ENCODE measurements around the gene NIN. TPM values are rescaled to one million over a fixed set of nuclear protein-coding genes. Genes with fewer than 3 reads are reported as not detected.

Gene NIN
- total RNA-seq, 2 experiments from 2014 or later, result 56.9 to 57.9 TPM

DNA sequence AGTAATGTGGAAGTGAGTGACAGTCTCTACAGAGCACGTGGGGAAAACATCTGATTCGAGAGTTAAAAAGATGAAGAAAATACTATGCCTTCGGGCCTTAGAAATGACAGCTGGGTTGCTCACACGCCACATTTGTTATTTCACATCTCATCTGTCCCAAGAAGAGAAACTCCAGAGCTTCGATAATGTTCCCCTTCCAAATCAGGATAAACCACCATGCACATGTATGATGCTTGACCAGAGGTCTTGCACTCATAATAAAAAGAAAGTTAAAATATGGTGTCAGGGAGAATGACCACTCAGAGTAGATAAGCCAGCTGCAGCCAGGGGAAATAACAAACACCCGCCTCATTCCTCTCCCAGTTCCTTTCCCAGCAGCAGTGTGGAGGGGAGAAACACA lies 34.6 kb downstream of the NIN start:
- no peak for DNase-seq
- no peaks in the 10 kb centered on the region for H3K9me3 Mint-ChIP-seq
- H3K36me3 Mint-ChIP-seq (ENCODE audit: low read depth), result peaks cover 15% of the 10 kb centered on the region
- H3K4me1 Mint-ChIP-seq (ENCODE audit: low read depth), result peaks cover 54% of the 10 kb centered on the region
- H3K27ac Mint-ChIP-seq, result no peak overlapping the region
- H3K27me3 Mint-ChIP-seq (ENCODE audit: low read depth), result no peaks in the 10 kb centered on the region
- intact Hi-C loops (cut with micrococcal nuclease), result no loop called here
- H3K4me3 Mint-ChIP-seq, result no peak overlapping the region
- CTCF ChIA-PET, result interaction anchor here (0.5 to 5.9 kb wide), 6 partner anchors 8 to 64 kb away, joined by 3 to 30 read pairs (median 3); no protein-coding TSS in a partner anchor

DNA sequence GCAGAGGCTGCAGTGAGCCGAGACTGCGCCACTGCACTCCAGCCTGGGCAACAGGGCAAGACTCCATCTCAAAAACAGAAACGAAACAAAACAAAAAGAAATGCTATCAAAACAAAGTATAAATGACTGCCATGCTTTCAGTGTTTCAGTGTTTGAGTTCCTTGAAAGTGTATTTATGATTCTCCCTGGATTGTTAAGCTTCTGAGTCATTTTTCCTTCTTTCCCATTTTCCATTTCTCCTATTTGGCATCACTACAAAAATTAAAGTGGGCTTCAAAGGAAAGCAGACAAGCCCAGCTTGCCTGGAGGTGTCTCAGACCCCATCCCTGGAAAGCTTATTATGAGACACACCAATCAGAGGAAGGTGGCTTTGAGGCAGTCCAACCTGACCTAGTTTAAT lies 35.1 kb downstream of the NIN start:
- H3K4me3 Mint-ChIP-seq, result no peak overlapping the region
- intact Hi-C loops (cut with micrococcal nuclease), result no loop called here
- H3K27ac Mint-ChIP-seq, result no peak overlapping the region
- H3K4me1 Mint-ChIP-seq (ENCODE audit: low read depth), result peaks cover 59% of the 10 kb centered on the region
- peaks cover 18% of the 10 kb centered on the region for H3K36me3 Mint-ChIP-seq (ENCODE audit: low read depth)
- CTCF ChIA-PET, result interaction anchor here (1.3 to 5.9 kb wide), 2 partner anchors 8 to 18 kb away, joined by 3 to 30 read pairs; no protein-coding TSS in a partner anchor
- no peaks in the 10 kb centered on the region for H3K9me3 Mint-ChIP-seq
- no peak for DNase-seq
- H3K27me3 Mint-ChIP-seq (ENCODE audit: low read depth), result no peaks in the 10 kb centered on the region

DNA sequence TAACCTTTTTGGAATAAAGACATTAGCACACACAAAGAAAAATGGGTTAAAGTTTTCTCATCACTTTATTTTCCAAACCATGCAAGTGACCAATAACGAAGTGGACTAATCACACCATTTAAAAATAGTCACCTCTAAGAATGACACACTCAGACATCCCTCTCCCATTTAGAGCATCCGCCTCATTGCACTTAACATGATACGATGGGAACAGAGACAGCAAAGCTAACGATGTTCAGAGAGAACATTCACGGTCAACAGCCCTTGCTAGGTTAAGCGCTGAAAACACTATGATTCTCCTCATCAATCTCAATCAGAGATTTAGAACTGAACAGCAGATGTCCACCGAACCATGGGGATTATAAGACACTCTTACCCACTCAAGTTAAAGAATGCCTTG lies 35.8 kb downstream of the NIN start:
- no peak overlapping the region for H3K27ac Mint-ChIP-seq

DNA sequence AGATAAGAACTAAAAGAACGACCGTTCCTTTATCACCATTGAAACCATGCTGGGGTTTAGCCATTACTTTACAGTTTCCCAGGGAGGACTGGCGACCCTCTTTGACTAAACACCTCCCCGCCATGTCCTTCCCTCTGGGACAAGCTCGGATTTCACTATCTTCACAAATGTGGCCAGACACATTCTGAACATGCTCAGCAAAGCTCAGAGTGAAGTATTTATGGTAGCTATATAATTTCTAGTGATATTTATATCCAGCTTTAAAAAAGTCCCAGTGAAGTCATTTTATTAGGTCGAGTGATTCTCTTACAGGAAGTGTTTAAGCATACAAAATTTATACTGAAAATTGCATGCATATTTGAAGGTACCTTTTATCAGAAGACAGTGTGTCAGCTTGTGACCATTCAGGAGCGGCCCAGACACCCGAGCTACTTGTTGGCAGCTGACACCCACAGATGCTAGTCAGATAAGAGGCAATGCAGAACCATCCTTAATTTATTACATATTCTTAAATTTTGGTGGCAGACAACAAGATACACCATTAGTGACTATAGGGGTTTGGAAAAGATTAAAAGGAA lies 36.8 kb downstream of the NIN start:
- Mint-ChIP-seq H3K27ac (no peak overlapping the region), H3K9me3 (no peaks in the 10 kb centered on the region), H3K4me3 (no peak overlapping the region), H3K27me3 (ENCODE audit: low read depth) (no peaks in the 10 kb centered on the region), H3K36me3 (ENCODE audit: low read depth) (peaks cover 28% of the 10 kb centered on the region), H3K4me1 (ENCODE audit: low read depth) (peaks cover 73% of the 10 kb centered on the region)
- CTCF ChIA-PET, result interaction anchor here (0.7 to 5.9 kb wide), 4 partner anchors 17 to 67 kb away, joined by 3 to 30 read pairs (median 6); no protein-coding TSS in a partner anchor
- DNase-seq, result no peak
- intact Hi-C loops (cut with micrococcal nuclease), result no loop called here

More for the DNA sequence above, 35.8 kb downstream of the NIN start:
- intact Hi-C loops (cut with micrococcal nuclease), result no loop called here
- CTCF ChIA-PET, result interaction anchor here (1.0 to 5.9 kb wide), 3 partner anchors 18 to 65 kb away, joined by 3 to 30 read pairs (median 3); no protein-coding TSS in a partner anchor
- no peak overlapping the region for H3K4me3 Mint-ChIP-seq
- H3K36me3 Mint-ChIP-seq (ENCODE audit: low read depth), result peaks cover 24% of the 10 kb centered on the region
- peaks cover 66% of the 10 kb centered on the region for H3K4me1 Mint-ChIP-seq (ENCODE audit: low read depth)
- DNase-seq, result no peak
- H3K27me3 Mint-ChIP-seq (ENCODE audit: low read depth), result no peaks in the 10 kb centered on the region
- no peaks in the 10 kb centered on the region for H3K9me3 Mint-ChIP-seq

DNA sequence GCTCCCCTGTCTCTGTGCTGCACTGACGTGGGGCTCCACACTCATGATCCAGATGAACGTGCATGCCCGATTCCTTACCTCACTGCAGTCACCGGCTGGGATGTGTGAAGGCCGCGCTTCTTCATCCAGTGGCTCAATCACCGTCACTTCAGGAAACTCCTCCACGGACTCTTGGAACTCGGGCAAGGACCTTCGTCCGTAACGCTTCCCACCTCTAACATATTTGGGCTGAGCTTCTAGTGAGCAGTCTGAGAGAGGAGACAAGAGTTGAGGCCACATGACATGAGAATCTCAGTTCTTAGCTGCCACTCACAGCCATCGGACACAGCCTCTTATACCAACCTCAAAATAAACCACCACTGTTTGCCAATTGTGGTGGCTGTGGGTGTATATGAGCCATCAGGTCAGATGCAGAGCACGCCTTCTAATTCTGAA lies 38.3 kb downstream of the NIN start:
- no peaks in the 10 kb centered on the region for H3K9me3 Mint-ChIP-seq
- H3K27me3 Mint-ChIP-seq (ENCODE audit: low read depth), result no peaks in the 10 kb centered on the region
- H3K27ac Mint-ChIP-seq, result peak overlapping the region; percentile 79
- DNase-seq, result no peak
- H3K4me1 Mint-ChIP-seq (ENCODE audit: low read depth), result peaks cover 77% of the 10 kb centered on the region
- peaks cover 30% of the 10 kb centered on the region for H3K36me3 Mint-ChIP-seq (ENCODE audit: low read depth)
- intact Hi-C loops (cut with micrococcal nuclease), result loop anchor here (1.0 kb wide), 1 partner anchor 21 kb away; no protein-coding TSS in a partner anchor
- peak overlapping the region; percentile 68 for H3K4me3 Mint-ChIP-seq
- CTCF ChIA-PET, result interaction anchor here (1.2 to 5.9 kb wide), 5 partner anchors 12 to 30 kb away, joined by 3 to 30 read pairs (median 3); no protein-coding TSS in a partner anchor

DNA sequence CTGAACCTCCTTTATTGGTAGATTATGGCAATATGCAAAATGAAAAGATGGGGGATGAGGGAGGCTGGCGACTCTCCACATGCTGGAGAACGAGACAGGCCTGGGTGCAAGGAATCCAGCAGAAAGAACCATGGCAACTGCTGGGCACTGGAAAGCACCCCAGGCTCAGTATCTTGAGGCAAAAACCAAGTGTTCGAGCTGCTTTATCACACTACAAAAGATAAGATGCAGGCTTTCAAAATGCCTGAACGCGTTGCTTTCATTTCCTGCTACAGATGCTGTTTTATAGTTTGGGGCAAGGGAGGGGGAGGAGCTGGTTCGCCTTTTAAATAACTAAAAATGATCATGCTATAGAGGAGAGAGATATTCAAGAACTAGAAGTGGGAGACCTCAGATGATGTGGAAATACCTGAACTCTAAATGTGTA lies 38.9 kb downstream of the NIN start:
- Mint-ChIP-seq H3K4me1 (ENCODE audit: low read depth) (peaks cover 77% of the 10 kb centered on the region), H3K9me3 (no peaks in the 10 kb centered on the region), H3K4me3 (peak overlapping the region; percentile 68), H3K27ac (peak overlapping the region; percentile 79), H3K36me3 (ENCODE audit: low read depth) (peaks cover 30% of the 10 kb centered on the region), H3K27me3 (ENCODE audit: low read depth) (no peaks in the 10 kb centered on the region)
- CTCF ChIA-PET, result interaction anchor here (1.0 to 5.9 kb wide), 5 partner anchors 11 to 68 kb away, joined by 3 to 30 read pairs (median 5); no protein-coding TSS in a partner anchor
- peak; percentile 47 for DNase-seq
- intact Hi-C loops (cut with micrococcal nuclease), result loop anchor here (1.0 kb wide), 1 partner anchor 21 kb away; no protein-coding TSS in a partner anchor

DNA sequence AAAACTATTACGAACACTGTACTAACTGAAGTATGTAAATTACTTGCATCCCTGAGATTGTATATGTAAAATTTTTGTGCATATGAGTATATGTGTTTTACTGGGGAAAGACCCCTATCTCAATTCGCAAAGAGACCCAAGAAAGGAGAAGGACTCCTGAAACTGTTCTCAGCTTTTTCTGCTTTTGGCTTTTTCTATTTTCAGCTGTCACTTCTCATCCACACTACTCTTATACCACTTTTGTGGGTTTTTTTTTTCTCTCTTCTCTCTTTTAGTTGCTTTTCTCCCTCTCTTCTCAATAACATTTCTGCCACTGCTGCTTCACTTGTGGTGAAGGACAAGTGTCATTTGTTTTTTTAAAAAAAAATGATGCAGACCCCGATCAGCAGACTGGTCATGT lies 39.8 kb downstream of the NIN start:
- Mint-ChIP-seq H3K9me3 (no peaks in the 10 kb centered on the region), H3K27me3 (ENCODE audit: low read depth) (no peaks in the 10 kb centered on the region), H3K36me3 (ENCODE audit: low read depth) (peaks cover 30% of the 10 kb centered on the region), H3K4me1 (ENCODE audit: low read depth) (peaks cover 81% of the 10 kb centered on the region), H3K4me3 (no peak overlapping the region), H3K27ac (peak overlapping the region; percentile 79)
- intact Hi-C loops (cut with micrococcal nuclease), result no loop called here
- DNase-seq, result no peak
- CTCF ChIA-PET, result interaction anchor here (0.6 to 5.9 kb wide), 4 partner anchors 14 to 79 kb away, joined by 3 to 30 read pairs (median 10); no protein-coding TSS in a partner anchor

DNA sequence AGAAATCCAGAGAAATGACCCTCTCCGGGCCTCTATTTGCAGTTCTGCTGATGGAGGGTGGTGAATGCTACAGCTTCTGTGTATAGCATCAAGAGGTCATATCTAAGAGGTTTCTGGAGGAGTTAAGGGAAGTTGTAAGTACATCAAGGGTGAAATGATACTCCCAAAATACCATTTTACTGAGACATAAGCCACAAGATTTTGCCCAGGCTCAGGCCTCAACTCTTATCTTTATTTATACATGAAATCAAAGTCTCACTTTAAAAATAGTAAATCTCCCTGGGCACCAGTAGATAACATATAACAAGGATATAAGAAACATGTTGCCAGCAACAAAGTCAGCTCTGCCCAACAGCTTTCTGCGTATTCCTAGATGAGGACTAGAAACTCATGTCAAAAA lies 40.4 kb downstream of the NIN start:
- Mint-ChIP-seq H3K36me3 (ENCODE audit: low read depth) (peaks cover 28% of the 10 kb centered on the region), H3K9me3 (no peaks in the 10 kb centered on the region), H3K27me3 (ENCODE audit: low read depth) (no peaks in the 10 kb centered on the region), H3K27ac (no peak overlapping the region), H3K4me1 (ENCODE audit: low read depth) (peaks cover 84% of the 10 kb centered on the region), H3K4me3 (no peak overlapping the region)
- CTCF ChIA-PET, result interaction anchor here (0.6 to 2.7 kb wide), 4 partner anchors 33 to 173 kb away, joined by 3 to 14 read pairs (median 4); no protein-coding TSS in a partner anchor
- intact Hi-C loops (cut with micrococcal nuclease), result no loop called here
- no peak for DNase-seq

DNA sequence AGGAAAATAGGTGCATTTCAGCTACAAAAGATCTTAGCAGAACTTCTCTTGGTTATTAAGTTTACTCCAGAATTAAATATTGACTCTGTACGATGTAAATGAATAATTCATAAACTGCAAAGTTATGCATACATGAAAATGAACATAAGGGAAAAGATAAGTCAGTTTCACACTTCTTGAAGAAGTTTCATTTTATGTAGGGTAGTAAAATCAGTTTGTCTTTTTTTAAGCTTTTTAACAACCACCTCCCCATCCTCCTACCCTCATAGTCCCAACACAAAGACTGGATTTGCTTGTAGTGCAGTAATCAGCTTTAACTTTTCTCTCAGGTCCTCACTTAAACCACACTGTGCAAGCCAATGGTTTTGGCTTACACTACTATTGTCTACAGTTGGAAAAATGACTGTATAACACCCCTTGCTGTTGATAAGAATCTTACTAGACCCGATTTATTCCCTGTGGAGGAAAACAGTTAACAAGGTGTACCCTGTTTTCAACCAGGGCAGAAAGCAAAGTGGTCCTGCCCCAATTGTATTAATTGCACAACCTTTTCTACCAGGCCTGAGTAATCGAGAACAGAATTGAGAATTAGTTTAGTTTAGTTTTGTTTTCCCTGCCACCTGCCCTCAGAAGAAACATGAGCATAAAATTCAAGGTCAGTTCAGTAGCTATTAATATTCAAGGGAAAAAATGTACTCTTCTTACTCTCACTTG lies 44.1 kb downstream of the NIN start:
- Mint-ChIP-seq H3K9me3 (no peaks in the 10 kb centered on the region), H3K27ac (peak overlapping the region; percentile 84), H3K4me3 (peak overlapping the region; percentile 30), H3K27me3 (ENCODE audit: low read depth) (no peaks in the 10 kb centered on the region), H3K4me1 (ENCODE audit: low read depth) (peaks cover 80% of the 10 kb centered on the region), H3K36me3 (ENCODE audit: low read depth) (peaks cover 28% of the 10 kb centered on the region)
- CTCF ChIA-PET, result interaction anchor here (0.7 to 4.0 kb wide), 12 partner anchors 10 to 79 kb away, joined by 3 to 42 read pairs (median 6); no protein-coding TSS in a partner anchor
- no peak for DNase-seq
- intact Hi-C loops (cut with micrococcal nuclease), result loop anchor here (1.0 to 5.0 kb wide), 12 partner anchors 25 to 1155 kb away; partner anchors contain the start of gene SOS2

DNA sequence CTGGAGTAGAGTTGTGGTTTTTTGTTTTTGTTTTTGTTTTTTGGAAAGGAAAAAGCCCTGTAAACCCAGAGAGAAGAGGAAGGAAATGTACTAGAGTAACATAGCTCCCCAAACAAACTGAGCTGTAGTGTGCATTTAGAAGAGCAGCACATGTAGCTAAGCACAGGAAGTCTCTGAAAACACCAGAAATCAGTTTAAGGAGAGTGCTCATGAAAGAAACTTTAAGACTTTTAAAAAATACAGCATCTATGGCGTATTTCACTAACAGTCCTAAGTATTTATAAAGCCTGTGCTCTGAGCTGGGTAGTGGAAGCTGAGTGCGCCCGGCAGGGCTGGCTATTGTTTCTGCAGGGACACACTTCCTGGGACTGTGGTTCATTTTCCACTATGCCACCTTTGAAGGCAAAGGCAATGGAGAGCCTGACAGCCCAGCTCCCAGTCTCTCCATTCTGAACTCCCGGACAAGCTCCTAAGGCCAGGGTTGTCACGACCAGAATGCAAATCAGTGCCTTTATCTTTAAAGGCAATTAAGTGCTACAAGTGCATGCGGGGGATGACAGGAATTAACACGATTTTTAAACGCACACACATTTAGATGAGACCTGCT lies 45.4 kb downstream of the NIN start:
- H3K27me3 Mint-ChIP-seq (ENCODE audit: low read depth), result no peaks in the 10 kb centered on the region
- DNase-seq, result no peak
- peaks cover 18% of the 10 kb centered on the region for H3K36me3 Mint-ChIP-seq (ENCODE audit: low read depth)
- peaks cover 66% of the 10 kb centered on the region for H3K4me1 Mint-ChIP-seq (ENCODE audit: low read depth)
- H3K27ac Mint-ChIP-seq, result no peak overlapping the region
- no peaks in the 10 kb centered on the region for H3K9me3 Mint-ChIP-seq
- H3K4me3 Mint-ChIP-seq, result no peak overlapping the region
- intact Hi-C loops (cut with micrococcal nuclease), result loop anchor here (1.0 to 5.0 kb wide), 9 partner anchors 23 to 1153 kb away; partner anchors contain the start of gene SOS2
- CTCF ChIA-PET, result interaction anchor here (0.6 to 4.0 kb wide), 12 partner anchors 9 to 396 kb away, joined by 3 to 42 read pairs (median 4); no protein-coding TSS in a partner anchor

DNA sequence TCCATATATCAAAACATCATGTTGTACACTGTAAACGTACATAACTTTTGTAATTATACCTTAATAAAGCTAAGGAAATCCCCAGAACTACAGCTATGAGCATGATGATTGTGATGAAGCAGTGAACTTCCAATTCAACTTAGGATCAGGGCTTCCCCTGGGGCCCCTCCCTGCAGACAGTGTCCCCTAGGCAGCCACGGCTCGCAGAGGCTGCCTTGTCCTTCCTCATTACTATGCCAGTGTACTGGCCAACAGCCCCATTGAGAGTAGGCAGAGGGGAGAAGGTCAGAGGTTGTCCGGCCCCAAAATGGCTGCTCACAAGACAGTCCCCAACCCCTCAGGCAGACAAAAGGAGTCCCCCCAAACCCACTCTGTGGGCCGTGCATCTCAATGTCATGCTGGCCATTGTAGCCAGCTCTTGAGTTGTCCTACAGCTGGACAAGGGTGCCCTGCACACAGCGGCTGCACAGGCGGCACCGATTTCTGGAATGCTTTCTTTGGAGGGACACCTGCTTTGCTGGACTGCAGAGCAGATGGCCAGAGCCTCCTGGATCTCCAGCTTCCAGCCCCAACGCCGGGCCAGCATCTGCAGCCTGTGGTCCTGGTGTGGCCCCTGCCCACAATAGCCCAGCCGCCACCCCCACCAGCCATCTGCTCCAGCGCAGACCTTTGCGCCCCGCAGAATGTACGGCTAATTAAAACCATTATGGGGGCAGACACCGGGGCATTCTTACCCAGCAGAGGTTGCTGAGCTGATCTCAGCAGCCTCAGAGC lies 46.1 kb downstream of the NIN start:
- CTCF ChIA-PET, result interaction anchor here (1.2 to 4.0 kb wide), 7 partner anchors 8 to 244 kb away, joined by 3 to 42 read pairs (median 13); no protein-coding TSS in a partner anchor
- intact Hi-C loops (cut with micrococcal nuclease), result loop anchor here (5.0 kb wide), 3 partner anchors 423 to 1153 kb away; partner anchors contain the start of gene SOS2
- H3K4me1 Mint-ChIP-seq (ENCODE audit: low read depth), result peaks cover 60% of the 10 kb centered on the region
- H3K27ac Mint-ChIP-seq, result no peak overlapping the region
- no peaks in the 10 kb centered on the region for H3K9me3 Mint-ChIP-seq
- H3K36me3 Mint-ChIP-seq (ENCODE audit: low read depth), result peaks cover 14% of the 10 kb centered on the region
- peak; percentile 57 for DNase-seq
- no peaks in the 10 kb centered on the region for H3K27me3 Mint-ChIP-seq (ENCODE audit: low read depth)
- no peak overlapping the region for H3K4me3 Mint-ChIP-seq
